CD4-positive, alpha-beta T cell treated with Interleukin-6 at 100 ng/mL for 8 hours (primary cell): ENCODE data around the gene EXOC8.

ENCODE experiments used
- DNase-seq: peaks from one replicate; pipeline ENCODE4 v3.0.0-alpha.2; 2020; ENCODE audit warnings: mixed read lengths, low spot score

Gene EXOC8

GRCh38 chr1:231313661-231314060 is 24.0 kb downstream of the EXOC8 start:
- DNase-seq, result no peak

DNA sequence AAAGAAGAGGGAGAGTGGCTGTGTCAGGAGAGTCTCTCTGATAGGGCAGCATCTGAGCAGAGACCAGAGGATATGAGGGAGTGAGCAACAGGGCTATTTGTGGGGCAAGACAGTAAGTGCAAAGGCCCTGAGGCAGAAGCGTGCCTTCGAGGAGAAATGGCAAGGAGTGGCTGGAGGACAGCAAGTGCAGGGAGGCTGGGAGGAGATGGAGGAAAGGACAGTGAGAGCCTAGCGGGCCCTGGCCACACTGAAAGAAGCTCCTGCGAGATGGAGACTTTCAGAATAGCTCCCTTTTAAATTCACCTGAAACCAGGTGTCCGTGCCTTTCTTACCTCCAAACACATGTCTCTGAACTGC is 25.2 kb downstream of the EXOC8 start:
- no peak for DNase-seq

GRCh38 chr1:231311720-231312431 is 25.8 kb downstream of the EXOC8 start:
- DNase-seq, result no peak

DNA sequence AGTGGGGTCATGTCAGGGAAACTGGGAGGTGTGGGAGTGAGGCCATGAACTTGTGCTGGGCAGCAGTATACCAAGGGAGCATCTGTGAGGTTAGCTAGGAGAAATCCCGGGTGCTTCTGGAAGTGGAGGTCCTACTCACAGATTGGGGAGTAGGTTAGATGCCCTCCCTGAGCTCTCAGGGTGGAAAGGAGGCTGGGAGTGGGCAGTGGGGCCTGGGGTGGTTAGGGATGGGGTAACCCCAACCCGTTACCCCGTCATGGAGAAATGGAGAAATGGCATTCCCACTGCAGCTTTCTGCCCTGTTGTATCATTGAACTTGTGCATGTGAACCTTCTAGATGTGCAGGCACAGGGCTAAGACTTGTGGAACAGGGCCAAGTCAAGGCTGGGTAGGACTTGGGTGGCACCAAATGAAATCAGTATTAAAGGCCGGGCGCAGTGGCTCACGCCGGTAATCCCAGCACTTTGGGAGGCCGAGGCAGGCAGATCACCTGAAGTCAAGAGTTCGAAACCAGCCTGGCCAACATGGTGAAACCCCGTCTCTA is 27.2 kb downstream of the EXOC8 start:
- DNase-seq, result no peak

- DNase-seq, result no peak
These were observed 35.7 kb downstream of the EXOC8 start for GRCh38 chr1:231301990-231302389.

GRCh38 chr1:231295938-231296337 is 41.7 kb downstream of the EXOC8 start:
- DNase-seq, result no peak

- DNase-seq, result no peak
These were observed 51.0 kb downstream of the EXOC8 start for GRCh38 chr1:231286603-231287002.

- DNase-seq, result no peak
These were observed 53.2 kb downstream of the EXOC8 start for GRCh38 chr1:231284441-231284840.
